Measurements from ENCODE around the gene BAD. TPM values are rescaled to one million over a fixed set of nuclear protein-coding genes. Genes with fewer than 3 reads are reported as not detected.

Gene BAD
- total RNA-seq, 1 donor from 2014 or later: 56.3 TPM

DNA sequence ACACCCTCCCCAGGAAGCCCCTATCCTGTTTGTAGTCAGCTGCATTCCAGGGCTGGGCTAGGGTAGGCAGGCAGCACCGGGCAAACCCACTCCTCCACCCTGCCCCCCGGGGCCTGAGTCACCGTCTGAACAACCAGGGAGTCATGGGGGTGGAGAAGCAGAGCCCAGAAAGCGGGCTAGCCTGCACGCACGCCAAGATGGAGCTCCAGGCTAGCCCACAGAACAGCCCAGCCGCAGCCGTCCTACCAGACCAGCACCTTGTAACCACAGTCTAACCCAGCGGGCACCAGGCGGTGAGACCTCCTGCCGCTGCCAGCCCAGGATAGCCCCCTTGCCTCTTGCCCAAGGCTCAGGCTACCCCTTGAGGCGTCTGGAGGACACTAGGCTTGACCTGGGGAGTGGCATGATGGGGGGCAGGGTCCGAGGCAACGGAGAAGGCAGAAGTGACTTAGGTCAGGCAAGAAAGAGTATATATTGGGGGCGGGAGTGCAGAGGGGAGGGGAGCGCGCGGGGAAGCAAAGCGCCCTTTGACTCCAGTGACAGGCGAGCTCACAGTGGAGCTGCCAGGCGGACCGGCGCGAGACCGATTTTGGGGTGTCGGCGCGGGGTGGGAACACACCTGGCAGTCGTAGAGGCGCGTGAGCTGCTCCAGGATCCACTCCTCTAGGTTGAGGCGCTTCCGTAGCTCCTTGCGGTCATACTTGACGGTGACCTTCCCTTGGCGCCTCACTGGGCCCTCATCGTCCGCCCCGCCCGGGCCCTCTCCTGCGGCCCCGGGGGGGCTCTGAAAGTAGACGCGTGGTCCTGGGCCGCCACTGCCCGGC, 38.5 kb downstream of the BAD start:
- H3K4me1 ChIP-seq: peaks cover 66% of the 10 kb centered on the region
- intact Hi-C loops (cut with micrococcal nuclease): no loop called here

GRCh38 chr11:64245401-64245796, 39.1 kb downstream of the BAD start:
- H3K4me1 ChIP-seq: peaks cover 63% of the 10 kb centered on the region
- no peak for DNase-seq
- intact Hi-C loops (cut with micrococcal nuclease): no loop called here

More for the DNA sequence above, 38.5 kb downstream of the BAD start:
- H3K27ac ChIP-seq (replicated peaks): peak overlapping the region; percentile 97
- DNase-seq: peak; percentile 72
- H3K4me3 ChIP-seq: peak overlapping the region; percentile 88
- H3K27me3 ChIP-seq (ENCODE audit: low read depth): no peaks in the 10 kb centered on the region
- TF ChIP-seq CTCF (IDR thresholded peaks at IDR 0.05; ENCODE audit: borderline replicate concordance): peak; percentile 7
- H3K9me3 ChIP-seq (replicated peaks): no peaks in the 10 kb centered on the region
- peaks cover 14% of the 10 kb centered on the region for H3K36me3 ChIP-seq

DNA sequence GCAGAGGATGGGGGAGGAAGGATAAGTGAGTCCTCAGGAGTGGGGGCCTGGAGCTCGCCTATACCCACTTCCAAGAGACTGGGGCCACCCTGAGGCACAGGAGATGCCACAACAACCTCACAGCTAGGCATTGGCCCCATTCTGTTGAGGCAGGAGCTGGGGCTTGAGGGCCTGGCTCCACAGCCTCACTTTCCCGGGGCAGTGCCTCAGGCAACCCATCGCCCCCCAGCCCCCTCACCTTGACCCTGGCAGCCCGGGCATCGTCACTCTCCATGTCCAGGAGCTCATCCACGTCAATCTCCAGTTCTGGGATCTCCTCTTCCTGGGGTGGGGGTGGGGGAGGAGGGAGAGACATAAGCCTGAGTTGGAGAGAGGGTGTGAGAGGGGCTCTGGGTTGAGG, 39.5 kb downstream of the BAD start:
- no peak for TF ChIP-seq CTCF (IDR thresholded peaks at IDR 0.05; ENCODE audit: borderline replicate concordance)
- intact Hi-C loops (cut with micrococcal nuclease): no loop called here
- DNase-seq: no peak
- Histone ChIP-seq H3K4me1 (peaks cover 66% of the 10 kb centered on the region), H3K27ac (replicated peaks) (peak overlapping the region; percentile 97), H3K27me3 (ENCODE audit: low read depth) (no peaks in the 10 kb centered on the region), H3K36me3 (peaks cover 14% of the 10 kb centered on the region), H3K4me3 (peak overlapping the region; percentile 88), H3K9me3 (replicated peaks) (no peaks in the 10 kb centered on the region)

More at GRCh38 chr11:64245401-64245796, 39.1 kb downstream of the BAD start:
- peak overlapping the region; percentile 97 for H3K27ac ChIP-seq (replicated peaks)
- no peak for TF ChIP-seq CTCF (IDR thresholded peaks at IDR 0.05; ENCODE audit: borderline replicate concordance)
- peaks cover 14% of the 10 kb centered on the region for H3K36me3 ChIP-seq
- H3K27me3 ChIP-seq (ENCODE audit: low read depth): no peaks in the 10 kb centered on the region
- H3K9me3 ChIP-seq (replicated peaks): no peaks in the 10 kb centered on the region
- H3K4me3 ChIP-seq: peak overlapping the region; percentile 88

GRCh38 chr11:64244107-64244506, 40.4 kb downstream of the BAD start:
- Histone ChIP-seq H3K27ac (replicated peaks) (peak overlapping the region; percentile 100), H3K4me3 (no peak overlapping the region)
- intact Hi-C loops (cut with micrococcal nuclease): no loop called here

DNA sequence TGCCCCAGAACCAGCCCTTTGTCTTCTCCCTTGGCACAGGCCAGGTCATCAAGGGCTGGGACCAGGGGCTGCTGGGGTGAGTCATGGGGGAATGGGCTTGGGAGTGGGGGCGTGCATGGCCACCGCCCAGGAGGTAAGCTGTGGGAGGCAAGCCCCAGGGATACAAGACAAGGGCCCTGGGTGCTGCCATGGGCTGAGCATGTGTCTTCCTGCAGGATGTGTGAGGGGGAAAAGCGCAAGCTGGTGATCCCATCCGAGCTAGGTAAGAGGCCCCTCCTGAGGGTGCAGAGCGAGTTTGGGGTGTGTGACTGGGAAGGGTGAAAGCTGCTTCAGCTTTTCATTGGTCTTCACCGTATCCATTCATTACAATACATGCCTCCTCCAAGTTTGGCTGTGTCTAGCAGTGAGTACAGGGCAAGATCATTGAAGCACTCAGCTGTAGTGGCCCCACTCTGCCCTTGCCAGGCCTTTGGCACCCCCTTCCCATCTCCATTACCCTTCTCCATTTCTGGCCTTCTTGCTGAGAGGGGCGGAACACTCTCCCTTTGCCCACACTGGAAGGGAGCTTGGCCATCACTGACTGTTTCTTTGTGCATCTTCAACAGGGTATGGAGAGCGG, 41.1 kb downstream of the BAD start:
- no peak for TF ChIP-seq CTCF (IDR thresholded peaks at IDR 0.05; ENCODE audit: borderline replicate concordance)
- H3K4me3 ChIP-seq: peak overlapping the region; percentile 84
- H3K4me1 ChIP-seq: peaks cover 70% of the 10 kb centered on the region
- H3K27ac ChIP-seq (replicated peaks): peak overlapping the region; percentile 100
- DNase-seq: no peak
- intact Hi-C loops (cut with micrococcal nuclease): no loop called here
- peaks cover 21% of the 10 kb centered on the region for H3K36me3 ChIP-seq
- no peaks in the 10 kb centered on the region for H3K9me3 ChIP-seq (replicated peaks)
- no peaks in the 10 kb centered on the region for H3K27me3 ChIP-seq (ENCODE audit: low read depth)

More at GRCh38 chr11:64244107-64244506, 40.4 kb downstream of the BAD start:
- no peaks in the 10 kb centered on the region for H3K9me3 ChIP-seq (replicated peaks)
- H3K4me1 ChIP-seq: peaks cover 70% of the 10 kb centered on the region
- H3K27me3 ChIP-seq (ENCODE audit: low read depth): no peaks in the 10 kb centered on the region
- H3K36me3 ChIP-seq: peaks cover 17% of the 10 kb centered on the region
- DNase-seq: no peak
- no peak for TF ChIP-seq CTCF (IDR thresholded peaks at IDR 0.05; ENCODE audit: borderline replicate concordance)

Data from left ventricle myocardium inferior (tissue), 1 donor.